ENCODE results near the gene AACS. TPM values are rescaled to one million over a fixed set of nuclear protein-coding genes. Genes with fewer than 3 reads are reported as not detected.
"Not testable (repeated sequence)": the region's sequence is repeated elsewhere in the genome, so short reads cannot be mapped to it uniquely, and the experiment has no call there.

AACS gene
- total and polyA plus RNA-seq, 4 donors, result 6.6 to 27.4 (median 12.1) TPM

DNA sequence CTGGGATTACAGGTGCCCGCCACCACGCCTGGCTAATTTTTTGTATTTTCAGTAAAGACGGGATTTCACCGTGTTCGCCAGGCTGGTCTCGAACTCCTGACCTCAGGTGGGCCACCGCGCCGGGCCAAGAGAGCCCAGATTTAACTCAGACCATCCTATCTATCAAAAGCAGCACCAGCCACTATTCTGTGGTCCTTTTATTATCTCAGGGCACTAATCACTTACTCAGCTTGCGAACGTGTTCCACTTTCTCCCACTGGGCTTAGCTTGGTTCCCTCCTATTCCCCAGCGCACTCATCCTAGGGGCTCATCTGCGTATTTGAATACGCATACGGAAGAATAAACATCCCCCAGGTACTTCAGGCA lies 16.2 kb upstream of the AACS start:
- WGBS, 2 donors, result 48% methylated on average over 15 of the region's 15 CpGs
- Histone ChIP-seq H3K4me3 (ENCODE audit: low read length in 2 of 2) (peak overlapping the region; percentile 43 to 44), H3K4me1 (ENCODE audit: control insufficient read depth in 1 of 2, insufficient read depth in 2 of 2, low read length in 2 of 2) (no peaks in the 10 kb centered on the region), H3K27me3 (ENCODE audit: control insufficient read depth in 1 of 2, insufficient read depth in 2 of 2, low read length in 1 of 2) (no peaks in the 10 kb centered on the region), H3K36me3 (ENCODE audit: control insufficient read depth in 1 of 2, insufficient read depth in 2 of 2, low read length in 1 of 2) (no peaks in the 10 kb centered on the region), H3K27ac (ENCODE audit: low read depth in 1 of 2, low read length in 2 of 2) (no peak overlapping the region), H3K9me3 (ENCODE audit: control insufficient read depth, low read length) (no peaks in the 10 kb centered on the region)
- intact Hi-C loops (cut with DNase I), result loop anchor here in 1 of 2 donors (1.0 kb wide), 1 partner anchor 16 kb away; the partner anchor contains the start of gene AACS
- no peak for DNase-seq
- ATAC-seq (ENCODE audit: low FRiP score), result no peak

DNA sequence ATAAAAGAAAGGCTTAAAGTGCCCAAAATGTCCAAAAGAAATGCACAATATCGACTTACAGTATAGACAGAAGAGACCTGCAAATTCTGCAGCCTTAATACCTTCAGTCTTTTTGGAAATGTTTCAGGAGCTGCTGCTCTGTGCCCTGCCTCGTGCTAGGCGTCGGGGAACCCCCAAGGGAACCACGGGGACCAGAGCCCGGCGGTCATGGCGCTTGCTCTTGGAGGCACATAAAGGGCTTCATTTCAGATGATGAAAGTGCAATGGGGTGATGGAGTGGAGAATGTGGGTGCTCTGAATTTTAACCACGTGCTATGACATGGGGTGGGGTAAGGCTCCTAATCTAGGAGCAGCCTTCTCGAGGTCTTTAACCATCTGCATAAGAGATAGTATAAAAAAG lies 14.8 kb upstream of the AACS start:
- 76 to 85% methylated on average over 10 of the region's 10 CpGs for WGBS, 2 donors
- H3K4me1 ChIP-seq (ENCODE audit: control insufficient read depth in 1 of 2, insufficient read depth in 2 of 2, low read length in 2 of 2), result no peaks in the 10 kb centered on the region
- H3K36me3 ChIP-seq (ENCODE audit: control insufficient read depth in 1 of 2, insufficient read depth in 2 of 2, low read length in 1 of 2), result no peaks in the 10 kb centered on the region
- no peak overlapping the region for H3K4me3 ChIP-seq (ENCODE audit: low read length in 2 of 2)
- H3K27me3 ChIP-seq (ENCODE audit: control insufficient read depth in 1 of 2, insufficient read depth in 2 of 2, low read length in 1 of 2), result no peaks in the 10 kb centered on the region
- intact Hi-C loops (cut with DNase I), result no loop called here
- ATAC-seq (ENCODE audit: low FRiP score) (no peak), DNase-seq (no peak)
- H3K9me3 ChIP-seq (ENCODE audit: control insufficient read depth, low read length), result no peaks in the 10 kb centered on the region
- H3K27ac ChIP-seq (ENCODE audit: low read depth in 1 of 2, low read length in 2 of 2), result no peak overlapping the region

DNA sequence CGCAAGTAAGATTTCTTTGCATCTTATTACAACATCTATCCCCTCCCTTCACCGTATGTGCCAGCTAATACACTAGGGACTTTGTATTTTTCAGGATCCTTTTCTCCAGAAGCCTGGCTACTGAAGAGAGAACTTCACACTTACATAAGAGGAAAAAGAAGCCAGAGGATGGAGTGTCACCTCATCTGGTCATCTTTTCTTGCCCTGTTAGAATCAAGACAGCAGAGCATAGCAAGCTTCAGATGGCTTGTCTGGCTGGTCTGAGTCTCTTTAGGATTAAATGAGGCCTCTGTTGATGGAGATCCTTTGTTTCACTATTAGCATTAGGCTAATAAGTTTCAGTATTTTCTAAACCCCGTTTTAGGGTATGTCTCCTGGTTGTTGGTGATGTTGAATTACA lies 14.4 kb upstream of the AACS start:
- Histone ChIP-seq H3K27ac (ENCODE audit: low read depth in 1 of 2, low read length in 2 of 2) (no peak overlapping the region), H3K4me3 (ENCODE audit: low read length in 2 of 2) (no peak overlapping the region), H3K4me1 (ENCODE audit: control insufficient read depth in 1 of 2, insufficient read depth in 2 of 2, low read length in 2 of 2) (no peaks in the 10 kb centered on the region), H3K36me3 (ENCODE audit: control insufficient read depth in 1 of 2, insufficient read depth in 2 of 2, low read length in 1 of 2) (no peaks in the 10 kb centered on the region), H3K9me3 (ENCODE audit: control insufficient read depth, low read length) (no peaks in the 10 kb centered on the region), H3K27me3 (ENCODE audit: control insufficient read depth in 1 of 2, insufficient read depth in 2 of 2, low read length in 1 of 2) (no peaks in the 10 kb centered on the region)
- no peak for ATAC-seq (ENCODE audit: low FRiP score)
- DNase-seq, result no peak
- intact Hi-C loops (cut with DNase I), result no loop called here
- WGBS, 2 donors, result 71 to 72% methylated on average over 3 of the region's 3 CpGs

DNA sequence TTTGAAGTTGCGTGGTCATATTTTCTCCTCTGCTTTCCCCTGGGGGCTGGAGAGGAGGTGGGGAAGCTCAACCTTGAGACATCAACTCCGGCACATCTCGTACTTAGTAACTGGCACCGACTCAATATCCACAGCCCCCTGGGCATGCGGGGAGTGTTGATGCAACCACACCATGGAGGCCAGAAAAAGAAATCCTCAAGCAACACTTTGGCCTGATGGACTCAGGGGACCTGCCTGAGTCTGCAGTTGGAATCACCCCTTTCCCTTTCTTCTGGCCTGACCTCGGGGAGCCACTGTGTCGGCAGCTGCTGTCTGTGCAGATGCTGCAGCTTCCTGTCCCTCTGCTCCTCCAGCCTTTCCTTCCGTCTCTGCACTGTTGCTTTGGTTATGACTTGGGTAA lies 11.4 kb upstream of the AACS start:
- H3K27me3 ChIP-seq (ENCODE audit: control insufficient read depth in 1 of 2, insufficient read depth in 2 of 2, low read length in 1 of 2), result no peaks in the 10 kb centered on the region
- H3K9me3 ChIP-seq (ENCODE audit: control insufficient read depth, low read length), result no peaks in the 10 kb centered on the region
- 70 to 76% methylated on average over 8 of the region's 8 CpGs for WGBS, 2 donors
- intact Hi-C loops (cut with DNase I), result no loop called here
- H3K4me1 ChIP-seq (ENCODE audit: control insufficient read depth in 1 of 2, insufficient read depth in 2 of 2, low read length in 2 of 2), result no peaks in the 10 kb centered on the region
- H3K36me3 ChIP-seq (ENCODE audit: control insufficient read depth in 1 of 2, insufficient read depth in 2 of 2, low read length in 1 of 2), result no peaks in the 10 kb centered on the region
- DNase-seq (no peak), ATAC-seq (ENCODE audit: low FRiP score) (no peak)
- H3K27ac ChIP-seq (ENCODE audit: low read depth in 1 of 2, low read length in 2 of 2), result no peak overlapping the region
- no peak overlapping the region for H3K4me3 ChIP-seq (ENCODE audit: low read length in 2 of 2)

DNA sequence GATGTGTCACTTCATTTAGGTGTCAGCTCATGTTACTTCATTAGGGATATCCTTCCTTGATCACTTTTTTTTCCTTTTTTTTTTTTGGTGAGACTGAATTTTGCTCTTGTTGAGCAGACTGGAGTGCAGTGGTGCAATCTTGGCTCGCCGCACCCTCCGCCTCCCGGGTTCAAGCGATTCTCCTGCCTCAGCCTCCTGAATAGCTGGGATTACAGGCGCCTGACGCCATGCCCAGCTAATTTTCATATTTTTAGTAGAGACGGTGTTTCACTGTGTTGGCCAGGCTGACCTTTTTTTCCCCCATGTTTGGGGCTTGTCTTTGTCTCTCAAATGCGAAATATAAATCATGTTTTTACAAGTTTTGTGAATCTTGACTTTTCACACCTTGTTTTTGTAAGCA lies 9.6 kb upstream of the AACS start:
- Histone ChIP-seq H3K4me1 (ENCODE audit: control insufficient read depth in 1 of 2, insufficient read depth in 2 of 2, low read length in 2 of 2) (no peaks in the 10 kb centered on the region), H3K4me3 (ENCODE audit: low read length in 2 of 2) (no peak overlapping the region), H3K27ac (ENCODE audit: low read depth in 1 of 2, low read length in 2 of 2) (no peak overlapping the region), H3K27me3 (ENCODE audit: control insufficient read depth in 1 of 2, insufficient read depth in 2 of 2, low read length in 1 of 2) (no peaks in the 10 kb centered on the region), H3K9me3 (ENCODE audit: control insufficient read depth, low read length) (no peaks in the 10 kb centered on the region), H3K36me3 (ENCODE audit: control insufficient read depth in 1 of 2, insufficient read depth in 2 of 2, low read length in 1 of 2) (no peaks in the 10 kb centered on the region)
- no peak for DNase-seq
- intact Hi-C loops (cut with DNase I), result no loop called here
- whole genome bisulfite sequencing, 2 donors, result 84 to 86% methylated on average over 9 of the region's 9 CpGs
- ATAC-seq (ENCODE audit: low FRiP score), result no peak

DNA sequence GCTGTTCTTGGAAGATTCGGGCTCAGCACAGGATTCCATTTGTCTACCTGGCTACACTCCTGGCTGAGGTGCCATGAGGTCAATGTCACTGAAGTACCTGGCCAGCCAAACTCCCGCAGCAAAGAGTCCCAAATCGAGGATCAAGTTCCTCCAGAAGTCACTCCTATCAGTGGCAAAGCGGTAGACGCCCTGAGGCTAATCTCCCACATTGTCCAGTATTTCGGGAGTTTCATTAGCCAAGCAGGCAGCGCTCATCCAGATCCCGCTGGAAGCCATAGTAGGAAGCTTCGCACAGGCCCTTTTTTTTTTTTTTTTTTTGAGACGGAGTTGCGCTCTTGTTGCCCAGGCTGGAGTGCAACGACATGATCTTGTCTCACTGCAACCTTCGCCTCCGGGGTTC lies 8.9 kb upstream of the AACS start:
- intact Hi-C loops (cut with DNase I), result no loop called here
- no peaks in the 10 kb centered on the region for H3K9me3 ChIP-seq (ENCODE audit: control insufficient read depth, low read length)
- ATAC-seq (ENCODE audit: low FRiP score), result no peak

DNA sequence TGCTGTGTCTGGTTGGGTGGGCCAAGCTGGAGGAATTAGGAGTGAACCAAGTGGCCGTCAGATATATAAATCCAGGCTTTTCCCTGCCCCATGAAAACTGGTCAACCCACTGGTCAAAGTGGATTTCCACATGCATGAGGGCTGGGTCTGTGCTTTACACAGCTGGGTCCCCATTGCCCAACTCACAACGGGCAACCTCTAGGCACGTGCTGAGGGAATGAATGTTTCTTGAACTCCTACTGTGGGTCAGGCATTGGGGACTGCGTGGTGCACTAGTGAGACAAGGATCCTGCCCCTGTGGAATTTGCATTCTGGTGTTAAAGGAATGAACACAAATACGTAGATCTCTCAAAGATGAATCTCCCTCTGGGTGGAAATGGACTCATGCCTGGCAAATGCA lies 7.5 kb upstream of the AACS start:
- intact Hi-C loops (cut with DNase I), result no loop called here
- H3K4me3 ChIP-seq (ENCODE audit: low read length in 2 of 2), result no peak overlapping the region
- ATAC-seq (ENCODE audit: low FRiP score), result no peak

More for the DNA sequence above, 8.9 kb upstream of the AACS start:
- H3K4me1 ChIP-seq (ENCODE audit: control insufficient read depth in 1 of 2, insufficient read depth in 2 of 2, low read length in 2 of 2), result no peaks in the 10 kb centered on the region
- H3K4me3 ChIP-seq (ENCODE audit: low read length in 2 of 2), result no peak overlapping the region
- H3K36me3 ChIP-seq (ENCODE audit: control insufficient read depth in 1 of 2, insufficient read depth in 2 of 2, low read length in 1 of 2), result no peaks in the 10 kb centered on the region
- WGBS, 2 donors, result 90 to 96% methylated on average over 14 of the region's 14 CpGs
- H3K27ac ChIP-seq (ENCODE audit: low read depth in 1 of 2, low read length in 2 of 2), result no peak overlapping the region
- peak in 1 of 2 donors; percentile 20 for DNase-seq
- no peaks in the 10 kb centered on the region for H3K27me3 ChIP-seq (ENCODE audit: control insufficient read depth in 1 of 2, insufficient read depth in 2 of 2, low read length in 1 of 2)

DNA sequence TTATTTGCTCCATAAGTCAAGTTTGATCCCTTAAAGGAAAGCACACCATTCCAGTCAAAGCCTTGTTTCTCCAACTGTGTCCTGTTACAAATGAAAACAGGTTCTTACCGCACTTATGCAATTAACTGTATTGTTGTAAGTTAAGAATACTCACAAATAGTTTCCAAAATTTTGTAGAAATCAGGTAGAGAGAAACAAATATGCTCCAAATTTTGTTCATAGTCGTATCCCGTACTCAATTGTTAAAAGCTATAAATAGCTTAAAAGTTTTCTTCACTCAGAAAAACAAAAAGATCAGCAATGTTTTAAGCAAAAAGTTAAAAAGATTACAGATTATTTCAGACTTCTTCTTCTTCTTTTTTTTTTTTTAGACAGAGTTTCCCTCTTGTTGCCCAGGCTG lies 4.0 kb upstream of the AACS start:
- no peak overlapping the region for H3K4me3 ChIP-seq (ENCODE audit: low read length in 2 of 2)
- ATAC-seq (ENCODE audit: low FRiP score) (no peak), DNase-seq (no peak)
- H3K9me3 ChIP-seq (ENCODE audit: control insufficient read depth, low read length), result no peaks in the 10 kb centered on the region
- no peaks in the 10 kb centered on the region for H3K4me1 ChIP-seq (ENCODE audit: control insufficient read depth in 1 of 2, insufficient read depth in 2 of 2, low read length in 2 of 2)
- WGBS, 2 donors, result 89 to 92% methylated on average over 3 of the region's 3 CpGs
- H3K36me3 ChIP-seq (ENCODE audit: control insufficient read depth in 1 of 2, insufficient read depth in 2 of 2, low read length in 1 of 2), result no peaks in the 10 kb centered on the region
- no peak overlapping the region for H3K27ac ChIP-seq (ENCODE audit: low read depth in 1 of 2, low read length in 2 of 2)
- no peaks in the 10 kb centered on the region for H3K27me3 ChIP-seq (ENCODE audit: control insufficient read depth in 1 of 2, insufficient read depth in 2 of 2, low read length in 1 of 2)
- intact Hi-C loops (cut with DNase I), result no loop called here

More for the DNA sequence above, 7.5 kb upstream of the AACS start:
- H3K36me3 ChIP-seq (ENCODE audit: control insufficient read depth in 1 of 2, insufficient read depth in 2 of 2, low read length in 1 of 2), result no peaks in the 10 kb centered on the region
- H3K27me3 ChIP-seq (ENCODE audit: control insufficient read depth in 1 of 2, insufficient read depth in 2 of 2, low read length in 1 of 2), result no peaks in the 10 kb centered on the region
- DNase-seq, result peak in 1 of 2 donors; percentile 23
- no peaks in the 10 kb centered on the region for H3K4me1 ChIP-seq (ENCODE audit: control insufficient read depth in 1 of 2, insufficient read depth in 2 of 2, low read length in 2 of 2)
- WGBS, 2 donors, result 75 to 79% methylated on average over 5 of the region's 5 CpGs
- H3K9me3 ChIP-seq (ENCODE audit: control insufficient read depth, low read length), result no peaks in the 10 kb centered on the region
- no peak overlapping the region for H3K27ac ChIP-seq (ENCODE audit: low read depth in 1 of 2, low read length in 2 of 2)

DNA sequence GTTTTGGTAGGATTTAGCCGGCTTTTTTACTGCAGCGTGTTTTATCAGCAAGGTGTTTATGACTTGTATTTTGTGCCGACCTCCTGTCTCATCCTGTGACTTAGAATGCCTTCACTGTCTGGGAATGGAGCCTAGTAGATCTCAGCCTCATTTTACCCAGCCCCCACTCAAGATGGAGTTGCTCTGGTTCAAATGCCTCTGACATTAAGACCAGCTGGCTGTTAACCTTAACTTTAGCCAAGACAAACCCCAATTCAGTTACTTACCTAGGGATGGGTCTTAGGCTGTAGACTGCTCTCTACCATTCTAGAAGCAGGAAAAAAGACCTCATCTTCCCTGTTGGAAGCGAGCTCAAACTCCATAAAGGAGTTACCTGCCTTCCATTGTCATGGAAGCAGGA lies 1.7 kb upstream of the AACS start:
- intact Hi-C loops (cut with DNase I); H3K9me3 ChIP-seq (ENCODE audit: control insufficient read depth, low read length); H3K36me3 ChIP-seq (ENCODE audit: control insufficient read depth in 1 of 2, insufficient read depth in 2 of 2, low read length in 1 of 2); ATAC-seq (ENCODE audit: low FRiP score); H3K27me3 ChIP-seq (ENCODE audit: control insufficient read depth in 1 of 2, insufficient read depth in 2 of 2, low read length in 1 of 2); DNase-seq; H3K4me1 ChIP-seq (ENCODE audit: control insufficient read depth in 1 of 2, insufficient read depth in 2 of 2, low read length in 2 of 2); H3K27ac ChIP-seq (ENCODE audit: low read depth in 1 of 2, low read length in 2 of 2); H3K4me3 ChIP-seq (ENCODE audit: low read length in 2 of 2): not testable (repeated sequence)
- 83 to 84% methylated on average over 4 of the region's 4 CpGs for WGBS, 2 donors
